ENCODE data around the gene SLC28A2. TPM values are rescaled to one million over a fixed set of nuclear protein-coding genes. Genes with fewer than 3 reads are reported as not detected.
"Not testable (repeated sequence)": the region's sequence is repeated elsewhere in the genome, so short reads cannot be mapped to it uniquely, and the experiment has no call there.

SLC28A2 gene
- polyA plus RNA-seq, 3 donors = 0.48 to 0.82 (median 0.55) TPM

- DNase-seq (ENCODE audit: extremely low read depth in 1 of 11, low read depth in 9 of 11, low spot score in 4 of 11) = no peak
These were observed 1.3 kb downstream of the SLC28A2 start for GRCh38 chr15:45253330-45253729.

GRCh38 chr15:45254405-45254804 is 2.4 kb downstream of the SLC28A2 start:
- DNase-seq (ENCODE audit: extremely low read depth in 1 of 11, low read depth in 9 of 11, low spot score in 4 of 11) = no peak

- DNase-seq (ENCODE audit: extremely low read depth in 1 of 11, low read depth in 9 of 11, low spot score in 4 of 11) = not testable (repeated sequence)
These were observed 2.8 kb downstream of the SLC28A2 start for GRCh38 chr15:45254824-45255223.

- no peak for DNase-seq (ENCODE audit: extremely low read depth in 1 of 11, low read depth in 9 of 11, low spot score in 4 of 11)
These were observed 7.8 kb downstream of the SLC28A2 start for GRCh38 chr15:45259796-45260195.

- peak in 3 of 11 donors; percentile 3 to 38 (median 3) for DNase-seq (ENCODE audit: extremely low read depth in 1 of 11, low read depth in 9 of 11, low spot score in 4 of 11)
These were observed 10.9 kb downstream of the SLC28A2 start for GRCh38 chr15:45262906-45263461.

GRCh38 chr15:45263854-45264253 is 11.8 kb downstream of the SLC28A2 start:
- DNase-seq (ENCODE audit: extremely low read depth in 1 of 11, low read depth in 9 of 11, low spot score in 4 of 11) = no peak

GRCh38 chr15:45265506-45265905 is 13.5 kb downstream of the SLC28A2 start:
- no peak for DNase-seq (ENCODE audit: extremely low read depth in 1 of 11, low read depth in 9 of 11, low spot score in 4 of 11)

GRCh38 chr15:45268135-45268534 is 16.1 kb downstream of the SLC28A2 start:
- no peak for DNase-seq (ENCODE audit: extremely low read depth in 1 of 11, low read depth in 9 of 11, low spot score in 4 of 11)

GRCh38 chr15:45274636-45275380 is 22.8 kb downstream of the SLC28A2 start:
- no peak for DNase-seq (ENCODE audit: extremely low read depth in 1 of 11, low read depth in 9 of 11, low spot score in 4 of 11)

GRCh38 chr15:45276831-45277230 is 24.8 kb downstream of the SLC28A2 start:
- peak in 2 of 11 donors; percentile 3 to 28 for DNase-seq (ENCODE audit: extremely low read depth in 1 of 11, low read depth in 9 of 11, low spot score in 4 of 11)

- DNase-seq (ENCODE audit: extremely low read depth in 1 of 11, low read depth in 9 of 11, low spot score in 4 of 11) = peak; percentile 95 to 98 (median 97)
These were observed 27.1 kb downstream of the SLC28A2 start for GRCh38 chr15:45279024-45279698.

- DNase-seq (ENCODE audit: extremely low read depth in 1 of 11, low read depth in 9 of 11, low spot score in 4 of 11) = no peak
These were observed 33.4 kb downstream of the SLC28A2 start for GRCh38 chr15:45285413-45285812.

GRCh38 chr15:45287390-45287956 is 35.4 kb downstream of the SLC28A2 start:
- DNase-seq (ENCODE audit: extremely low read depth in 1 of 11, low read depth in 9 of 11, low spot score in 4 of 11) = no peak

- DNase-seq (ENCODE audit: extremely low read depth in 1 of 11, low read depth in 9 of 11, low spot score in 4 of 11) = no peak
These were observed 36.9 kb downstream of the SLC28A2 start for GRCh38 chr15:45288947-45289346.

GRCh38 chr15:45291822-45292582 is 40.0 kb downstream of the SLC28A2 start:
- DNase-seq (ENCODE audit: extremely low read depth in 1 of 11, low read depth in 9 of 11, low spot score in 4 of 11) = no peak

- DNase-seq (ENCODE audit: extremely low read depth in 1 of 11, low read depth in 9 of 11, low spot score in 4 of 11) = not testable (repeated sequence)
These were observed 41.3 kb downstream of the SLC28A2 start for GRCh38 chr15:45293326-45293725.

- not testable (repeated sequence) for DNase-seq (ENCODE audit: extremely low read depth in 1 of 11, low read depth in 9 of 11, low spot score in 4 of 11)
These were observed 46.9 kb downstream of the SLC28A2 start for GRCh38 chr15:45298964-45299378.

- no peak for DNase-seq (ENCODE audit: extremely low read depth in 1 of 11, low read depth in 9 of 11, low spot score in 4 of 11)
These were observed 52.7 kb downstream of the SLC28A2 start for GRCh38 chr15:45304711-45305110.

GRCh38 chr15:45306105-45306504 is 54.1 kb downstream of the SLC28A2 start:
- DNase-seq (ENCODE audit: extremely low read depth in 1 of 11, low read depth in 9 of 11, low spot score in 4 of 11) = no peak
